ENCODE measurements around the gene SPATA32. TPM values are rescaled to one million over a fixed set of nuclear protein-coding genes. Genes with fewer than 3 reads are reported as not detected.

The SPATA32 gene
- total RNA-seq, 2 experiments from 2014 or later: 0.20 to 0.27 TPM

DNA sequence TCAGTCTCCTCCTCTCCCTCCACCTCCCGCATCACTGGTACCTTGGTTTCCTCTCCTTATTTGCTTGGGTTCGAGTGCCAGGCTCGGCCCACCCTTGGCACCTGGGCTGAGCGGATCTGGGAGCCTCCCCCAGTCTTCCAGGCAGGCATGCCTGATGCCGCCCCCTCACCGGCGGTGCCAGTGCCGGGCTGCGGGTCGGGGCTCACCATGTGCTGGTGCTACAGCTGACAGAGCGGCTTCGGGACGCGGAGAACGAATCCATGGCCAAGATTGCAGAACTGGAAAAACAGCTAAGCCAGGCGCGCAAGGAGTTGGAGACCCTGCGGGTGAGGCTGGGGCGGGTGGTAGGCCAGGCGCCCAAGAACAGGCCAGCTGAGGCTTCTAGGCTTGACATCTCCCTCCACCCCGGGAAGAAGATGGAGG lies 21.0 kb downstream of the SPATA32 start:
- ATAC-seq (ENCODE audit: poor library complexity): no peak
- Histone ChIP-seq H3K27me3 (ENCODE audit: control insufficient read depth in 1 of 2, insufficient read depth in 2 of 2, low read length in 2 of 2) (no peaks in the 10 kb centered on the region), H3K27ac (ENCODE audit: low read depth in 1 of 2, low read length in 2 of 2) (peak overlapping the region in 1 of 2 donors; percentile 46), H3K4me1 (ENCODE audit: insufficient read depth, low read length) (peaks cover 67% of the 10 kb centered on the region), H3K4me3 (ENCODE audit: low read length) (no peak overlapping the region), H3K9me3 (ENCODE audit: control insufficient read depth in 1 of 2, insufficient read depth in 1 of 2, low read length in 2 of 2) (no peaks in the 10 kb centered on the region), H3K36me3 (ENCODE audit: insufficient read depth, low read length) (peaks cover 97% of the 10 kb centered on the region)
- TF ChIP-seq, protein P1, sequence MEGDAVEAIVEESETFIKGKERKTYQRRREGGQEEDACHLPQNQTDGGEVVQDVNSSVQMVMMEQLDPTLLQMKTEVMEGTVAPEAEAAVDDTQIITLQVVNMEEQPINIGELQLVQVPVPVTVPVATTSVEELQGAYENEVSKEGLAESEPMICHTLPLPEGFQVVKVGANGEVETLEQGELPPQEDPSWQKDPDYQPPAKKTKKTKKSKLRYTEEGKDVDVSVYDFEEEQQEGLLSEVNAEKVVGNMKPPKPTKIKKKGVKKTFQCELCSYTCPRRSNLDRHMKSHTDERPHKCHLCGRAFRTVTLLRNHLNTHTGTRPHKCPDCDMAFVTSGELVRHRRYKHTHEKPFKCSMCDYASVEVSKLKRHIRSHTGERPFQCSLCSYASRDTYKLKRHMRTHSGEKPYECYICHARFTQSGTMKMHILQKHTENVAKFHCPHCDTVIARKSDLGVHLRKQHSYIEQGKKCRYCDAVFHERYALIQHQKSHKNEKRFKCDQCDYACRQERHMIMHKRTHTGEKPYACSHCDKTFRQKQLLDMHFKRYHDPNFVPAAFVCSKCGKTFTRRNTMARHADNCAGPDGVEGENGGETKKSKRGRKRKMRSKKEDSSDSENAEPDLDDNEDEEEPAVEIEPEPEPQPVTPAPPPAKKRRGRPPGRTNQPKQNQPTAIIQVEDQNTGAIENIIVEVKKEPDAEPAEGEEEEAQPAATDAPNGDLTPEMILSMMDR (IDR thresholded peaks at IDR 0.05): no peak
- ChIA-PET POLR2A (interaction anchor here (12.4 kb wide), 1 partner anchor 16 kb away, joined by 346 read pairs; the partner anchor contains the start of gene FMNL1), CTCF (interaction anchor here (0.8 kb wide), 1 partner anchor 22 kb away, joined by 3 read pairs; no protein-coding TSS in a partner anchor)
- Mint-ChIP-seq H3K27ac (peak overlapping the region; percentile 14), H3K36me3 (ENCODE audit: low read depth) (peaks cover 80% of the 10 kb centered on the region), H3K4me3 (no peak overlapping the region), H3K4me1 (ENCODE audit: low read depth) (peaks cover 41% of the 10 kb centered on the region), H3K9me3 (no peaks in the 10 kb centered on the region), H3K27me3 (no peaks in the 10 kb centered on the region)
- intact Hi-C loops (cut with DNase I, micrococcal nuclease): no loop called here
- no peak for DNase-seq

DNA sequence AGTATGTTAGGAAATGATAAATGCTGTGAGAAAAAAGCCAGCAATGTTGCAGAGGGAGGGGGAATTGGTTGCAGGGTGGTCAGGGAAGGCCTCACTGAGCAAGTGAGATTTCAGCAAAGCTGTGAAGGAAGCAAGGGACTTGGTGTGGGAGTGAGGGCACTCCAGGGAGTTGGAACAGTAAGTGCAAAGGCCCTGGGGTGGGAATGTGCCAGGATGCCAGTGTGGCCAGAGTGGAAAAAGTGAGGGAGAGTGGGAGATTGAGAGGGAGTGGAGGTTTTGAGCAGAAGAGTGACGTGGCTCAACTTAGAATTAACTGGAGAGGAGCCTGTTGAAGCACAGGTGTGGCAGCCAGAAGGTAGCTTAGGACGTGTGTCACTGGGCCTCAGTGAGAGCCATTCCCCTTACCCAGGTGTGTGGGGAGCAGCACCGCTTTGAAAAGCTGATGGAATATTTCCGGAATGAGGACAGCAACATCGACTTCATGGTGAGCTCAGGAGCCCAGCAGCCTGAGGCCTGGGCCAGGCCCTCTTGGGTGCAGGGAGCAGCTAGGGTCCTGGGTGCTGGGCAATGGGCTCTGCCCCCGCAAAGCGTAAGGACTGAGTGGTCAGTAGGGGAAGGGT lies 23.6 kb downstream of the SPATA32 start:
- ATAC-seq (ENCODE audit: poor library complexity) (no peak), DNase-seq (no peak)
- peaks cover 94% of the 10 kb centered on the region for H3K36me3 ChIP-seq (ENCODE audit: insufficient read depth, low read length)
- H3K36me3 Mint-ChIP-seq (ENCODE audit: low read depth): peaks cover 81% of the 10 kb centered on the region
- H3K4me3 ChIP-seq (ENCODE audit: low read length): no peak overlapping the region
- TF ChIP-seq, protein P1 (IDR thresholded peaks at IDR 0.05): no peak
- no peaks in the 10 kb centered on the region for H3K27me3 ChIP-seq (ENCODE audit: control insufficient read depth in 1 of 2, insufficient read depth in 2 of 2, low read length in 2 of 2)
- H3K9me3 ChIP-seq (ENCODE audit: control insufficient read depth in 1 of 2, insufficient read depth in 1 of 2, low read length in 2 of 2): no peaks in the 10 kb centered on the region
- intact Hi-C loops (cut with DNase I, micrococcal nuclease): no loop called here
- peak overlapping the region in 1 of 2 donors; percentile 26 for H3K27ac ChIP-seq (ENCODE audit: low read depth in 1 of 2, low read length in 2 of 2)
- no peaks in the 10 kb centered on the region for H3K9me3 Mint-ChIP-seq
- CTCF ChIA-PET: interaction anchor here (6.5 kb wide), 1 partner anchor 19 kb away, joined by 112 read pairs; the partner anchor contains the start of gene FMNL1
- POLR2A ChIA-PET: interaction anchor here (1.1 to 12.4 kb wide), 2 partner anchors 9 to 14 kb away, joined by 3 to 346 read pairs; partner anchors contain the start of gene FMNL1
- H3K4me1 ChIP-seq (ENCODE audit: insufficient read depth, low read length): peaks cover 70% of the 10 kb centered on the region
- H3K27me3 Mint-ChIP-seq: no peaks in the 10 kb centered on the region
- peaks cover 51% of the 10 kb centered on the region for H3K4me1 Mint-ChIP-seq (ENCODE audit: low read depth)
- H3K4me3 Mint-ChIP-seq: no peak overlapping the region
- H3K27ac Mint-ChIP-seq: peak overlapping the region; percentile 86

DNA sequence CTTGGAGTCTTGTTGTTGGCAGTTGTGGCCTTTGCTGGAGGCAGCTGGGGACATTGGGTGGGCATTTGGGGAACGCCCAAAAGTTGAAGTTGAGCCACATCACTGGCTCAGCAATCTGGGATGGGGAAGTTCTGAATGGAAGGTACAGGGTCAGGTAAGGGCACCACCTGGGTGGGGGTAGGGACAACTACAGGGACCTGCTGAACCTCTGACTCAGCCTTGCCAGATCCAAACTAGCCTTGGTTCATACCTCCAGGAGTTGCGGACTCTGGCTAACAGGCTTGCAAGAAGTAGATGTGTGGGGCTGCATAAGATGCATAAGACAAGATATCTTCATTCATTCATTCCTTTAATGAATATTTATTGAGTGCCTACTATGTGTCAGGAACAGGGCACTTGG lies 24.2 kb downstream of the SPATA32 start:
- peak overlapping the region; percentile 16 to 36 for H3K27ac ChIP-seq (ENCODE audit: low read depth in 1 of 2, low read length in 2 of 2)
- H3K9me3 ChIP-seq (ENCODE audit: control insufficient read depth in 1 of 2, insufficient read depth in 1 of 2, low read length in 2 of 2): no peaks in the 10 kb centered on the region
- peak overlapping the region; percentile 86 for H3K27ac Mint-ChIP-seq
- DNase-seq (no peak), ATAC-seq (ENCODE audit: poor library complexity) (no peak)
- POLR2A ChIA-PET: interaction anchor here (12.4 kb wide), 1 partner anchor 13 kb away, joined by 346 read pairs; the partner anchor contains the start of gene FMNL1
- CTCF ChIA-PET: interaction anchor here (6.5 kb wide), 1 partner anchor 18 kb away, joined by 112 read pairs; the partner anchor contains the start of gene FMNL1
- no peaks in the 10 kb centered on the region for H3K9me3 Mint-ChIP-seq
- H3K4me3 Mint-ChIP-seq: no peak overlapping the region
- TF ChIP-seq, protein P1 (IDR thresholded peaks at IDR 0.05): no peak
- H3K4me1 Mint-ChIP-seq (ENCODE audit: low read depth): peaks cover 54% of the 10 kb centered on the region
- intact Hi-C loops (cut with DNase I, micrococcal nuclease): no loop called here
- no peaks in the 10 kb centered on the region for H3K27me3 ChIP-seq (ENCODE audit: control insufficient read depth in 1 of 2, insufficient read depth in 2 of 2, low read length in 2 of 2)
- H3K4me3 ChIP-seq (ENCODE audit: low read length): no peak overlapping the region
- no peaks in the 10 kb centered on the region for H3K27me3 Mint-ChIP-seq
- peaks cover 78% of the 10 kb centered on the region for H3K36me3 Mint-ChIP-seq (ENCODE audit: low read depth)
- H3K36me3 ChIP-seq (ENCODE audit: insufficient read depth, low read length): peaks cover 94% of the 10 kb centered on the region
- peaks cover 71% of the 10 kb centered on the region for H3K4me1 ChIP-seq (ENCODE audit: insufficient read depth, low read length)

Measured in CD4-positive, alpha-beta T cell (primary cell).